Limb (tissue), 2 donors: ENCODE results near the gene CIRBP.

Experiments
- DNase-seq, 2 donors: peaks; one replicate each; pipeline ENCODE4 v3.0.0-alpha.2; 2016; ENCODE audit errors: extremely low spot score in 2 of 2

CIRBP gene

GRCh38 chr19:1266916-1267476 lies 2.1 kb upstream of the CIRBP start:
- peak; percentile 58 to 90 for DNase-seq

- DNase-seq, result peak in 1 of 2 donors; percentile 69
These were observed 1.5 kb upstream of the CIRBP start for GRCh38 chr19:1267477-1268225.

- DNase-seq, result no peak
These were observed 687 bp upstream of the CIRBP start for GRCh38 chr19:1268226-1269064.

GRCh38 chr19:1269478-1270212 lies 513 bp downstream of the CIRBP start:
- peak; percentile 84 to 93 for DNase-seq

GRCh38 chr19:1270213-1270853 lies 1.2 kb downstream of the CIRBP start:
- no peak for DNase-seq

- DNase-seq, result no peak
These were observed 1.9 kb downstream of the CIRBP start for GRCh38 chr19:1270854-1271527.

GRCh38 chr19:1271528-1272422 lies 2.6 kb downstream of the CIRBP start:
- DNase-seq, result no peak

GRCh38 chr19:1272423-1273262 lies 3.5 kb downstream of the CIRBP start:
- DNase-seq, result no peak

GRCh38 chr19:1273263-1274041 lies 4.3 kb downstream of the CIRBP start:
- no peak for DNase-seq

GRCh38 chr19:1274081-1274851 lies 5.1 kb downstream of the CIRBP start:
- no peak for DNase-seq

- DNase-seq, result no peak
These were observed 5.7 kb downstream of the CIRBP start for GRCh38 chr19:1274852-1275259.

- DNase-seq, result peak; percentile 94 to 98
These were observed 6.3 kb downstream of the CIRBP start, which contains the start of gene FAM174C for GRCh38 chr19:1275260-1275975. TSS of gene FAM174C (plus strand) at chr19:1275530. CDS start at chr19:1275550, 20 bp downstream.

GRCh38 chr19:1275976-1276627 lies 7.0 kb downstream of the CIRBP start:
- DNase-seq, result no peak

GRCh38 chr19:1276628-1277022 lies 7.5 kb downstream of the CIRBP start:
- DNase-seq, result no peak

GRCh38 chr19:1277061-1277460 lies 7.9 kb downstream of the CIRBP start:
- DNase-seq, result no peak

GRCh38 chr19:1278074-1278473 lies 8.9 kb downstream of the CIRBP start:
- DNase-seq, result no peak
